ENCODE results near the gene S100PBP.
"Not testable (repeated sequence)": the region's sequence is repeated elsewhere in the genome, so short reads cannot be mapped to it uniquely, and the experiment has no call there.

S100PBP gene

GRCh38 chr1:32784817-32785216 lies 32.6 kb upstream of the S100PBP start:
- no peak for DNase-seq (ENCODE audit: low read depth)

- DNase-seq (ENCODE audit: low read depth): peak; percentile 29
Measured at GRCh38 chr1:32786856-32787255, 30.6 kb upstream of the S100PBP start.

- peak; percentile 89 for DNase-seq (ENCODE audit: low read depth)
Measured at GRCh38 chr1:32789356-32789755, 28.1 kb upstream of the S100PBP start.

- peak; percentile 27 for DNase-seq (ENCODE audit: low read depth)
Measured at GRCh38 chr1:32791881-32792280, 25.6 kb upstream of the S100PBP start.

GRCh38 chr1:32795763-32796162 lies 21.7 kb upstream of the S100PBP start:
- DNase-seq (ENCODE audit: low read depth): not testable (repeated sequence)

GRCh38 chr1:32797456-32797855 lies 20.0 kb upstream of the S100PBP start:
- no peak for DNase-seq (ENCODE audit: low read depth)

- no peak for DNase-seq (ENCODE audit: low read depth)
Measured at GRCh38 chr1:32798191-32798590, 19.3 kb upstream of the S100PBP start.

GRCh38 chr1:32798679-32799416 lies 18.6 kb upstream of the S100PBP start:
- DNase-seq (ENCODE audit: low read depth): no peak

- no peak for DNase-seq (ENCODE audit: low read depth)
Measured at GRCh38 chr1:32801096-32801715, 16.2 kb upstream of the S100PBP start.

- DNase-seq (ENCODE audit: low read depth): not testable (repeated sequence)
Measured at GRCh38 chr1:32804460-32804859, 13.0 kb upstream of the S100PBP start.

- DNase-seq (ENCODE audit: low read depth): no peak
Measured at GRCh38 chr1:32806290-32806689, 11.2 kb upstream of the S100PBP start.

GRCh38 chr1:32806910-32807523 lies 10.4 kb upstream of the S100PBP start:
- DNase-seq (ENCODE audit: low read depth): no peak

- no peak for DNase-seq (ENCODE audit: low read depth)
Measured at GRCh38 chr1:32808580-32808979, 8.9 kb upstream of the S100PBP start.

- no peak for DNase-seq (ENCODE audit: low read depth)
Measured at GRCh38 chr1:32810358-32810757, 7.1 kb upstream of the S100PBP start.

- DNase-seq (ENCODE audit: low read depth): no peak
Measured at GRCh38 chr1:32811265-32811664, 6.2 kb upstream of the S100PBP start.

- DNase-seq (ENCODE audit: low read depth): no peak
Measured at GRCh38 chr1:32811917-32812316, 5.5 kb upstream of the S100PBP start.

- DNase-seq (ENCODE audit: low read depth): no peak
Measured at GRCh38 chr1:32813941-32814739, 3.3 kb upstream of the S100PBP start.

GRCh38 chr1:32816676-32817158 lies 736 bp upstream of the S100PBP start:
- no peak for DNase-seq (ENCODE audit: low read depth)

- DNase-seq (ENCODE audit: low read depth): peak; percentile 20
Measured at GRCh38 chr1:32817815-32818786, 648 bp downstream of the S100PBP start.

- DNase-seq (ENCODE audit: low read depth): no peak
Measured at GRCh38 chr1:32818804-32819541, 1.5 kb downstream of the S100PBP start.
